ENCODE measurements around the gene MCTP1.

MCTP1 gene

DNA sequence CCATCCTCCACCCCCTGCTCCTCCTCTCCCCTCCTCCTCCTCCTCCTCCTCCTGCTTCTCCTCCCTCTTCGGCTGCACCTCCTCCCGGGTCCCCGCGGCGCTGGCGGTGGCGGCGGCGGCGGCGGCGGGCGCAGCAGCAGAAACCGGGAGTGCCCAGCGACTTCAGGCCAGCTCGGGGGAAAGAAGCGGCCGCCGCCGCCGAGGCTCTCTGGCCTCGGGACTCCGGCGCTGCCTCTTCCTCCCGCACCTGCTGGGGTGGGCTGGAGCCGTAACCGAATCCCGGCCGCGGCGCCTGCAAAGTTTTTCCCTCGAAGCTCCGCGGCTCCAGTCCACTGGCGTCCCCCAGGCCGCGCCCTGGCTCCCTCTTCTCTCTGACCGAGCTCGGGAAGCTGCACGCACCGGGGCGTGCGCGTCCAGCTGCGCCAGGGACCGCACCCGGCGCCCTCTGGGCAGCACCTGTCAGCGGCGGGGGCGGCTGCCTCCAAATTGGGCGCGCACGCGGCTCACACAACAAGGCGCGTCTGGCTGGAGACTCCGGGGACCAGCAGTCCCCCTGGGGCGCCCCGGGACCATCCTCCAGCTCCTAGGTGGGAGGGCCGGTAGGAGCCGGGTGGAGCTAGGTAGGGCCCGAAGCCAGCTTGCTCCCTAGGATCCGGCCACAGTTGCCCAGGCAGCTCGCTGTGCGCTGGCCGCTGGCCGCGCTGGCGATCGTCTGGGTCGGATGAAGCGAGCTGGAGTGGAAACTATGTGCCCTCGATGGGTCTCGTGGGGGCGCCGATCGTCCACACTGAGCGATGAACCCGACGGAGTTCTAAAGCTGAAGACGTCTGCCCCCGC, at the start of gene MCTP1:
Gene MCTP1, minus strand, starts transcription at position 523 of the 837 bp plus-strand sequence.
- peak in 1 of 3 experiments; percentile 7 for DNase-seq (ENCODE audit: low read depth in 3 of 3)

DNA sequence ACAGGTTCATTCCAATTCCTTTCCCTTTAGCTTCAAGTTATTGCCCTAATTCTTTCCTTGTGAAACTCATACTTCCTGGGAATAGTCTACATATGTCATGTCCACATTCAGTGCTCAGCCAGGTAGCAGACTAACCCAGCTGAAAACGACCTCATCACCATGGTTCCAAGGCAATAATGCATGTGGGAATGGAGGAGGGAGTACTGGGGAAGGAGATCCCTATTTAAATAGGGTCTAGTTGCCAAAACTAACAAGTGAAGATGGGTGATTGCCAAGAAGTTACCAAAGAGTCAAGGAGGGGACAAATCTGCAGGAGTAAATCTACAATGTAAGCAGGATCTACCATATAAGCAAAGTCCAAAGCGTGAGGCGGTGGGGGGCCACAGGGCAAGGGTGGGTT, 47.3 kb upstream of the MCTP1 start:
- no peak for DNase-seq (ENCODE audit: low read depth in 3 of 3)

DNA sequence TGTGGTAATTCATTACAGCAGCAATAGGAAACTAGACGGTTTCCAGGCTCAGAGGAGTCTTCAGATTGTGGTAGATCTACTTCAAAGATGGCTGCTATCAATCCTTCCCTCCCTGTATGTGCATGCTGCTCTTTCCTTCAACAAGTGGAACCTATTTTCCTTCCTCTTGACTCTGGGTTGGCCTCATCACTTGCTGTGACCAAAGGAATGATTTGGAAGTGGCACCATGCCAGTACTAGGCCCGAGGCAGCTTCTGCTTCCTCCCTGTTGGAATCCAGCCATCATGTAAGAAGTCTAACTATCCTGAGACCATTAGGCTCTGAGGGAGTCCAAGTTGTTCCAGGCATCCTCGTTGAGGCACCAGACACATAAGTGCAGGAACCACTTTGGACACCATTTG, 46.5 kb upstream of the MCTP1 start:
- DNase-seq (ENCODE audit: low read depth in 3 of 3): no peak

DNA sequence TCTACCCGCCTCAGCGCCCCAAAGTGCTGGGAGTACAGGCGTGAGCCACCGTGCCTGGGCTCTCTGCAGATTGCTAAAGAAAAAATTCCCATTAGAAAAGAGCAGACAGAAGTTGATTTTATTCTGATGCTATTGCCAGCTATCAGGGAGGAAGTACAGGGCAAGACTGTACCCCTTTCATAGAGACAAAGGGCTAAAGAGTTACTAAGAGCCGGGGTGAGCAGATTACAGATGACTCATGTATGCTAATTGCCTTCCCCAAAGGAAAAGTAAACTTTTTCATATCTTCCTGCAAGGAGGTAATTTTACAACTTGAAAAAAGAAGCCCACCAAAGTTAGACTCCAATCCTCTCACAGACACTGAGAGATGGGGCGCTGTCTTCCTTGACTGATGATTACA, 42.3 kb upstream of the MCTP1 start:
- no peak for DNase-seq (ENCODE audit: low read depth in 3 of 3)

DNA sequence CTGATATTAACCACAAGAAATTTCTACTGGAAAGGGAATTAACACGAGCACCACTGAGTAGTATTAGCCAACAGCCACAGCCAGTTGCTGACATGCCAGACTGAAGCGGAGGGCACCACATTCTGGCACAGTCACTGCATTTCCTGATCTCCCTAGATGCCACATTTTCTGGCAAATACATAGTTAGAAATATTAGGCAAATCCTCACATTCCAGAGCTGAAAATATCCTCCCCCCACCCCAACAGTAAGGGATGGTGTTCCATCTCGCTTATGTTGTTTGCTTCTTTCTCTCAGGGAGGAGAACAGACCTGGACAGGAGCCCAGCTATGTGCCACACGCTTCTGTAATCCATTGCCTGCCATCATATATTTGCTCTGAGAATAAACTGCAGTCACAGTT, 32.8 kb upstream of the MCTP1 start:
- DNase-seq (ENCODE audit: low read depth in 3 of 3): no peak

DNA sequence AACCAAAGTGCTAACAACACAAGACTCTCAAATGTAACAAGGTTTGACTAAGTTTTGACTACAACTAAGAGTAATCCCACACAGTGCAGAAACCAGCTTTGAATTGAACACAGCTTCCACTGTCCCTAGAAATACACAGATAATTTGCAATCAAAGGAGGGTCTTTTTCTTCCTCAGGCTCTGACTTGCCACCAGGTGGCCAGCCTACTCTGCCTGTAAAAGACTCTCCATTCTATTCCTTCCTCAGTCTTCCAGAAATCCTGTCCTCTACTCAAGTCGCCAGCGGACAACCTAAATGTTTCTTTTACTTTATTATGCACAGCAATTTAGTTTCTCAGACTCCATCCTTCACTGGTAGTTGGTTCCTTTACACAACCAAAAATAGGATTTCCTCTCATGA, 32.2 kb upstream of the MCTP1 start:
- DNase-seq (ENCODE audit: low read depth in 3 of 3): no peak

DNA sequence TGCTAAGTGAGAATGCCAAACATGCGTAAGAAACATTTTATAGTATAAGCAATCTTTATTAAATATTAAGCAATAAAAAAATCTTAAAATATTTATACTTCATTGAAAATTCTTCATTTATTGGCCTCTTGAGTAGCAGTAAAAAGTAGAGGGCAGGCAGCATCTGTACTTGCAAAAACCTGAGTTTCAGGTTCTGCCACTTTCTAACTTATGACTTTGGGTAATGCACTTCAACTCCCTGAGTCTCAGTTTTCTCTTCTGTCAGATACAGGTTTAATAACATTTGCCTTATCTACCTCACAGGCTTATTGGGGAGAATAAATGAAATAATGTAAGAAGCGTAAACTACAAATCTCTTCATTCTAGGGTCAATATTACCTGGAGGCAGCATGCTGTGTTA, 19.8 kb upstream of the MCTP1 start:
- DNase-seq (ENCODE audit: low read depth in 3 of 3): no peak

DNA sequence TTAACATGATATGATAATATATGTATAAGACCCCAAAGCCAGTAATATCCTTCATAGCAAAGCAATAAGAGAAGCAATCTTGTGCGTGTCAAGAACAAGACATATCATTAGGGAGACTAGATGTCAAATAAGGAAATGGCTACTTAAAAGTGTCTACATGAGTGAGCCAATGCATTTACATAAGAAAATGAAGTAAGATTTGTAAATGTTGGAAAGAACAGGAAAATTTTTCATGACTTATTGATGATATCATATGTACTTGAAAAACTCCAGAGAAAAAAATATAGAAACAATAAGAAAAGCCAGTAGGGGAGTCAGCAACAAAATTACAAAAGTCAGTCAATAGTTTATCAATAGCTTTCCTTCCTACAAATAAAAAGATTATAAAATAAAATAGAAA, 13.8 kb upstream of the MCTP1 start:
- no peak for DNase-seq (ENCODE audit: low read depth in 3 of 3)

DNA sequence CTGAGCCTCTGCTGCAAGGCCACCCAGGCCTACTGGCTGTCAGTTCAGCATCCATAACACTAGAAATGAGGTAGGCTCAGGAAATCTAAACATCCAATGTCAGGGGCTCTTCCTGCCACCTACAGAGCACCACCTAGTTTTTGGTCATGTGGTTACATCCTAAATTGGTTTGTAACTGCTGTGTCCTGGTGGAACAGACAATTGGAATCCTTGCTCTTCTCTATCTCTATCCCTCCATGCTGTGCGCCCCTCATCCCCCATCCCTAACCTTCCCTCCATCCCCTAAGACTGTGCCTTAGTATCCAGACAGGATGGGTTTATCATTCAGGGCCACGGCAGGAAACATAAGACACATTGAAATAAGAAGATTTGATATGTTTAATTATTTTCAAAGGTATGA, 11.4 kb upstream of the MCTP1 start:
- DNase-seq (ENCODE audit: low read depth in 3 of 3): no peak

DNA sequence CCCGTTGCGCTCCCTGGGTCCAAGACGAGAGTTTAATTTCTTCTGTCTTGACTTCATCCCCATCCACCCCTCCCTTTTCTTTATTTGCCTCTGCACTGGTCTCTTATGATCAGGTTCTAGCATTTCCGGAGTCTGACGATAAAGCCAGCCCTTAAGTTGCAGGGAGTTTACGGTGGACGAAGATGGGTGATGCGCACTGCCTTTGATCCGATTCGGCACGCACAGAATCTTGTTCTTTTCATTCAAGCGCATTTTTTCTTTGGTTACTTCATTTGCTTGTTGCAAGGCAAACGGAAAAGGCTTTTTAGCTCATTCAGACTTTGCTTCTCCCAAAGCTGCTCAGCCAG, 488 bp upstream of the MCTP1 start:
- no peak for DNase-seq (ENCODE audit: low read depth in 3 of 3)

DNA sequence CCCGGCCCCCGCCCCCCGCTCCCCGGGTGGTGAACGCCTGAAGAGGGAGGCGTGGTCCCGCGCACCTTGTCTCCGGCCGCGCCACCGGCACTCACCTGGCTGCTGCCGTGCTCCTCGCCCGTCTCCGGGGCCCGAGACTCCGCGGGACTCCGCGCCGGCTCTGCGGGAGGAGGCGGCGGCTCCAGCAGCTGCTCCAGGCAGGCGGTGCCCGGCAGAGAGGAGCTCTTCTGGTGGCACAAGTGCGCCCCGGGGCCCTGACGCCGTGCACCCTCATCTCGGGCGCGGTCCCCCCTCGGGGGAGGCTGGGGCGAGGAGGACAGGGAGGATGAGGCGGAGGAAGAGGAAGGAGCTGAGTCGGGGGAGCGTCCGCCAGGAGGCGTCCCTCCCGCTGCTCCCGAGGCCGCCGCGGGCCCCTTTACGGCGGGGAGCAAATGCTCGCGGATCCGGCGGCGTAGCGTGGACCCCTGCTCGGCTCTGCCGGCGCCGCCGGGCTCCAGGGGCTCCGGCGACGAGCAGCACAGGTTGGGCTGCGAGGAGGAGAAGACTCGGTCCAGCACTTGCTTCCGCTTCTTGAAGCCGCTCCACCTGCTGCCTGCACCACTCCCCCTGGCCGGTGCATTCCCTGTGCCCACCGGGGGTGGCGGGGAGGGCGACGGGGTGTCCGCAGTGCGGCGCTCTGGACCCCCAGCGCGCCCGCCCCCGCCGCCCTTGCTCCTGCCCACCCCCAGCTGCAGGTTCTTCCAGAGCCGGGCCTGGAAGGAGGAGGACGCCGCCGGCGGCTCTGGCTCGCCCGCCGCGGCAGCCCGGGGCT, 928 bp downstream of the MCTP1 start:
- peak in 1 of 3 experiments; percentile 19 for DNase-seq (ENCODE audit: low read depth in 3 of 3)

DNA sequence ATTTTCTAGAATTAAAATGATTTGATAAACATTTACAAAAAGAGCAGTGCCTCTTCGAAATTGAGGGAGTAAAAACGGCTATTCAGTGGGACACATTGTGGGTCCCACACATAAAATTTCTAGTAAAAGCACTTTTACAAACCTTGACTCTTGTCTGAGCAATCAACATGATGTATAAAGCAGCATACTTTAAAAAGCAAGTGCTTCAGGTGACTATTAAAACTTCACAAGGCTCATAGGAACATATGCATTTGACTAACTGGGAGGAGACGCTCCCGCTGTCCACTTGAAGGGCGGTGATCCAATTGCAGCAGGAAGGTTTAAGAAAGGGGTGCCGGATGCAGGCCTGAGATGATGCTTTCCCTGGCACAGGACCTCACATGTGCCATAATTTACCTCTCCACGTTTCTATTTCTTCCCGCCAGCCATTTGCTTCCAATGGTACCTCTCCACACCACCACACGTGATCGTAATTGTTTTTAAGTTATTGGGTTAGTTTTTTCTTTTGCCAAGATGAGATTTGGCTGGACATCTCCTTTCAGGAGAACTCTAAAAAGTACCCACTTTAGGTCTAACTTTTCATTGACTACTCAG, 1.8 kb downstream of the MCTP1 start:
- DNase-seq (ENCODE audit: low read depth in 3 of 3): no peak

DNA sequence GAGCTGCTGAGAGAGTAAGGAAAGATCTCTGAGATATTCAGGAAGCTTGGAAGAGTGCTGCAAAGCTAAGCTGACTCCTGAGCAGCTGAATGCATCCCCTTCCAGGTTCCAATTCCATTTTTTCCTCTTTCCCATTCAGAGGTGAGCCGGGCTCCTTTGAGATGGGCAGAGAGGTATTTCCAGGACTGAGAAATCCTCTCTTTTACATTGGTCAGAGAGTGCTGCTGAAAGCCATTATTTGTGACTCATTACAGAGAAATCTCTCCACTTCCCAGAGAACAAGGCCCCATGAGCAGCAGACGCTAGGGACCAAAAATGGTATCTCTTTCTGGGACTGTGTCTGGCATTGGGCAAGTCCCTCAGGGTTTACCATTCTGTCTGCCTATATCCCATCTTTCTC, 3.7 kb downstream of the MCTP1 start:
- DNase-seq (ENCODE audit: low read depth in 3 of 3): no peak

DNA sequence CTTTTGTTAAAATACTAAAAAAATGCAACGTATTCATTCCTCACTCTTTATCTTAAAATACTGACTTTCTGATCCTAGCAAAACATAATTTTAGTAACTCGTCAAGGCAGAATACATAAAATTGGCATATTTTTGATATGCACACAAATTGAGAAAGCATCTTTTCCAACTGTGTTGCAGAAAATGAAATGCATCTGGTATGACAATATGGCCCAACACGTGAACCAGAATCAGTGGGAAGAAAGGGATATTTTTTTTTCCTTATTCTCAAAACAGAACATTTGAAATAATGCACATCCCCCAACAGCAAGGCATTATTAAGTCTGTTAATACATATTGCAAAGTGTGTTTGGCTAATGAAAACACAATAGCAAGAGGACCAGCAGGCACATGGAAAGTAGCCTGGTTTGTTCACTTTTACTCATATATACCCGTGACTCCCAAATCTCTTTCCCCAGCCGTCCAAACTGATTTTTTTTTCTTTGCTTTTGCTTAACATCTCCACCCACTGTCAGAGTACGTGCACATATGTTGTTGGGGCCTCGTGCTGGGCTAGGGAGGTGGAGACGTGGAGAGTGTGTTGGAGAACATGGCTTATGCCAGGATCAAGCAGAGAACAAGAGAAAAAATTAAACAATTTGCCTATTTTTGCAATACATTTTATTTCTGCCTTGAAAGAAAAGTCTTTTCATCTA, 4.3 kb downstream of the MCTP1 start:
- no peak for DNase-seq (ENCODE audit: low read depth in 3 of 3)

DNA sequence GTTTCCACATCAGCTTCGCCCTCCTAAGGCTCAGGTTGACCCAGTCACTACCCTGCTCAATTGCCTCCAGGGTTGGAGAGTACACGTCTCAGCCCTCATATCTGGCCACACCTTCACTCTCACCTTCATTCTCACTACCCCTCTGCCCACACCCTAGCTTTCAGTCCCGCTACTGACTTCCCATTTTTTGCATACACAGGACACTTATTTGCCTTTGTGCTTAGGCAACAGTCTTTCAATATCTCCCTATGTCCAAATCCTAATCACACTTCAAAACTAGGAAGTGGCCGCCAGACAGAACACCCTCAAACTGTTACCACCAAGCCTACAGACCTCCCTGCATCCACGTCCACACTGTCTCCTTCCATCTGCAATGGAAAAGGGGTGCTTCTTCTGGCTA, 10.9 kb downstream of the MCTP1 start:
- no peak for DNase-seq (ENCODE audit: low read depth in 3 of 3)

DNA sequence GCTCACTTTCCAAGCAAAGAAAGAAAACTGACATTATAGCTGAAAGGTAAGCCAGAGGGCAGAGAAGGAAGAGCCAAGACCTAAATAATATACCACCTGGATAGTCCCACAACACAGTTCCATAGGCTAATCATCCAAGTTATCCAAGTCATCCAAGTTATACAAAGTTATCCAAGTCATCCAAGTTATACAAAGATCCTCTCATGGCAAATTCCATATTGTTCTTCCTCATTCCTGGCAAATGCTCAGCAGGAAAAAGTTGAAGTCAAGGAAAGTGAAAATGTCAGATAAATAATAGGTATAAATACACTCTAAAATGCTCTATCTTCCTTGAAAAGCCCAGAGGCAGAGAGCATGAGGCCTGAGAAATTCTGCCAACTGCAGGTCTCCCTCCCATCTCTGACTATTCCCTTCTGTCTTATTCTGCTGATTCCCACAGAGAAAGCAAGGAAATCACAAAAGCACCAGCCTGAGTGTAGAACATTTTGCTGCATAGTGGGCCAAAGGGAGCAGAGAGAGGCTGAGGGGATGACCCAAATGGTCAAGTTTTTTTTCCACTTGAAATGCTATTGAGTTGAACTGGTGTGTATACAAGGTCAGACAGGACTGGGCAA, 12.5 kb downstream of the MCTP1 start:
- no peak for DNase-seq (ENCODE audit: low read depth in 3 of 3)

DNA sequence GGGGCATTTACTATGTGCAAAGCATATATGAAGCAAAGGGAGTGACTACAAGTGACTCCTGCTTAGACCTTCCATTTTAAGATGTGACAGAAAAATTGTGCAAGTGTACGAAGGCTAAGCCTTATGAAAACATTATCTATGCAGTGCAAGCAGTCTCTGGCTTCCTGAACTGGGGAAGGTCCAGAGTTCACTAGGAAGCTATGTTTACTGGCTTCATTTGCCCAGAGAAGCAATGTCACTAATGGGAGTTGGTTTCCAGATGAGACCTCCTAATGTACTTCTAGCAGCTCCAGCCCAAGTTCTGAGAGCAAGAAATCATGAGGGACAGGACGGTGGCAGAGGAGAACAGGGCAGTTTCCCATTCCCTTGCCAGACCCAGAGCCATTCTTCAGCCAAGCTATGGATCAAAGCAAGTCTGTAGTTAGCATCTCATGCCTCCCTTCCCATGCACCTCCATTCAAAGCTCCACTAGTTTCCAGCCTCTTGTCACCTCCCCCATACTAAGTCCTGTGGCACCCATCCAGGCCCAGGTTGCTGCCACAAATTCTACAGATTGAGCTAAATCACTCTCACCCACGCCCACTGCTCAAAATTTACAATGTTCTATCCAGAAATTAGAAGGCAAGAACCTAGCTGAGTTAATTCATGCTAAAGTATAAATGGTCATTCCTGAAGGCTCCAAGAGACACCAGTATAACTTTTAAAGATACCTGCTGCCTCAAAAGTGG, 21.8 kb downstream of the MCTP1 start:
- no peak for DNase-seq (ENCODE audit: low read depth in 3 of 3)

DNA sequence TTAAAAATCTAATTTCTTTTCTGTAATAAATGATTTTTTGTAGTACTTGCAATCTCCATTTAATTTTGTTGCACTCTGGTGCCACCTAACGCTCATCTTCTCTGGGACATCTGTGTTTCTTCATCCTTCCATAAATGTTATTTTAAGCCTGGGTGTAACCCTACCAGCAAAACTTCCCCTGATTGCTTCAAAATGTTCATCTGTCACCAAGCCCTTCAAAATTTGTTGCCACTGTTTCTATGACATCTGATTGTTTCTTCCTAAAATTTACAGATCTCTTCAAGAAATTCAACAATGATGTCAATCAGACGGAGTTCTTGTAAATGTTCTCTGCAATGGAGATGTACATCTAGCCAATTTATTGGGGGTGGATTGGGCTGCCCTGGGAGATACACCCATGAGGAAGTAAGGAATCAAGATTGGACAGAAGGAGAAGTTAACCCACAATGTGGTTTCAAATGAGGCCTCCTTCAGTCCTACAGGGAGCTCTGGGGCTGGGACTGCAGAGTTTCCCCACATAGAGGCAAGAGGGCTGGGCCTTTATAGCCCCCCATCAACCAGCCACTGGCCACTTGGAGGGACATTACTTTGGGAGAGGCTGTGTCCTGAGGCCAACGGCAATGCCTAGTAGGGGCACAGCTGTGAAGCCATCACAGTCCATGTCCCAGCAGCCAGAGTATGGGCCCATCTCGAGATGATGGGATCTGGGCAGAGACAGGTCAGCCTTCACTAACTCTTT, 23.3 kb downstream of the MCTP1 start:
- DNase-seq (ENCODE audit: low read depth in 3 of 3): no peak

DNA sequence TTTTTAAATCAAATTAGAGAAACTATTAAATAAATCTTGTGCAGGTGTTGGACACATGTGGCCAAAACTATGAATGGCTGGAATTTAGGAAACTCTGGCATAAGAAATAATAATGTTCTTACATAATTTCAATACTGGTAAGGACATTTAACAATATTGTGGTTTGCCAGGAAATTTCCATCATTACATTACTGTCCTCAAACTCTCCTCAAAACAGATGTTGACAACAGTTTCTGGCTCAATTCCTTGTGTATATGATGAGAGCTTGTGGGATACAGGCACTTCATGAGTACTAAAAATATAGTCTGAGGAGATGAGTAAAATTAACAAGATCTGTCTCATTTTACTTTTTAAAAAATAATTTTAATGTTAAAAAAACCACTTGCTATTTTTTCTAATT, 27.9 kb downstream of the MCTP1 start:
- no peak for DNase-seq (ENCODE audit: low read depth in 3 of 3)

DNA sequence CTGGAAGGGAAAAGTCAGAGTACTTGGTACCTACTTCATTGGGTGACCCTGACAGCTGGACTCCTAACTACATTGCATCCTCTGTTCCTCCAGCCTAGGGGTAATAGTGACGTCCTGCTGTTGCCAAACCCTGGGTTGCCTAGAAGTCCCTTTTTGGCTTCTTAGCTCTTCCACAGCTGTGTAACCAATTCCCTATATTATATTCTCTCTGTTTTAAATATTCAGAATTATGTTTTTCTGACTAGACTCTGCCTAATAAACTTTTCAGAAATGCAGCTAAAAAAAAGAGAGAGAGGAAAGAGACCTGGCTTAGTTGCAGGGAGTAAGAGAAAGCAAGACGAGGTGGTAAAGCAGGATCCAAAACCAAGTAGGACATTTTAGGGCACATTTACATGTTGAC, 28.4 kb downstream of the MCTP1 start:
- no peak for DNase-seq (ENCODE audit: low read depth in 3 of 3)
